Measurements from ENCODE around the gene OR2B6.

The OR2B6 gene

GRCh38 chr6:28003059-28003458, 46.0 kb downstream of the OR2B6 start:
- TF ChIP-seq, protein P1, sequence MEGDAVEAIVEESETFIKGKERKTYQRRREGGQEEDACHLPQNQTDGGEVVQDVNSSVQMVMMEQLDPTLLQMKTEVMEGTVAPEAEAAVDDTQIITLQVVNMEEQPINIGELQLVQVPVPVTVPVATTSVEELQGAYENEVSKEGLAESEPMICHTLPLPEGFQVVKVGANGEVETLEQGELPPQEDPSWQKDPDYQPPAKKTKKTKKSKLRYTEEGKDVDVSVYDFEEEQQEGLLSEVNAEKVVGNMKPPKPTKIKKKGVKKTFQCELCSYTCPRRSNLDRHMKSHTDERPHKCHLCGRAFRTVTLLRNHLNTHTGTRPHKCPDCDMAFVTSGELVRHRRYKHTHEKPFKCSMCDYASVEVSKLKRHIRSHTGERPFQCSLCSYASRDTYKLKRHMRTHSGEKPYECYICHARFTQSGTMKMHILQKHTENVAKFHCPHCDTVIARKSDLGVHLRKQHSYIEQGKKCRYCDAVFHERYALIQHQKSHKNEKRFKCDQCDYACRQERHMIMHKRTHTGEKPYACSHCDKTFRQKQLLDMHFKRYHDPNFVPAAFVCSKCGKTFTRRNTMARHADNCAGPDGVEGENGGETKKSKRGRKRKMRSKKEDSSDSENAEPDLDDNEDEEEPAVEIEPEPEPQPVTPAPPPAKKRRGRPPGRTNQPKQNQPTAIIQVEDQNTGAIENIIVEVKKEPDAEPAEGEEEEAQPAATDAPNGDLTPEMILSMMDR (IDR thresholded peaks at IDR 0.05; ENCODE audit: low read depth, low read length), result no peak
- no peak for DNase-seq (ENCODE audit: low read depth in 2 of 2)
- no peak overlapping the region for H3K4me3 ChIP-seq (replicated peaks in 1 of 2; ENCODE audit: low read depth in 2 of 2, low read length in 2 of 2)

GRCh38 chr6:28003661-28004060, 46.6 kb downstream of the OR2B6 start:
- DNase-seq (ENCODE audit: low read depth in 2 of 2), result no peak
- no peak overlapping the region for H3K4me3 ChIP-seq (replicated peaks in 1 of 2; ENCODE audit: low read depth in 2 of 2, low read length in 2 of 2)
- TF ChIP-seq, protein P1 (IDR thresholded peaks at IDR 0.05; ENCODE audit: low read depth, low read length), result no peak

DNA sequence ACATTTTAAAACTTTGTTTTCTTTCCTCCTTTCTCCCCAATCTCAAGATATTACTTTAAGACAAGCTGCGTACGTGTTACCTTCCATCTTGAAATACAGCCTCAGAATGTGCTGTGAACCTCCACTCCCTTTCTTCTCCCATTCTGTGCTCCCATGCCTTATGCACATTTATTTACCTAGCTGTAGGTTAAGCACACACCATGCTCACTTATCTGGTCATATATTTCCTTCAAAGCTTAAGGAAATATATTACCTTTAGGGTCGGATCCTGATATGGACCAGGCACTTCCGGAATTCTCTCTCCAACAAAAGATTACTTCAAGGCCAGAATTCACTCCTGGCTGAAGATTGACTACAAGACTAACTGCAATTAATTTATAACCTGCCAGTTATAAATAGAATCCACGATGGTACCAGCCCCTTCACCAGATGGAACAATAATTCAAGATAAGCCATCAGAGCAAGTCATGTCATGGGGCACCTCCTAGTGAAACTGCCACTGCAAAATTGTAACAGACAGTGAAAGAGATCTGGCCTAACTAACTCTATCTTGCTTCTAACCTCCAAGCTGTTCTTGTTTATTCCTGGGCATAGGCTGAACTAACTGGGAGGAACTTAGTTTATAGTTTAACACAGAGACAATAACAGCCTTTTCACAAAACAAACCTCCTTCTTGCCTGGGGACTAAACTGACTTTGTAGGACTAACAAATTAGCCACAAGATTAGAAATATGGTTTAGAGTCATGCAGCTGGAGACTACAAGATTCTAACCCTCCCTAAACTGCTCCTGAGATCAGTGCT, 47.5 kb downstream of the OR2B6 start:
- TF ChIP-seq, protein P1 (IDR thresholded peaks at IDR 0.05; ENCODE audit: low read depth, low read length), result no peak
- H3K4me3 ChIP-seq (replicated peaks in 1 of 2; ENCODE audit: low read depth in 2 of 2, low read length in 2 of 2), result no peak overlapping the region
- DNase-seq (ENCODE audit: low read depth in 2 of 2), result no peak

DNA sequence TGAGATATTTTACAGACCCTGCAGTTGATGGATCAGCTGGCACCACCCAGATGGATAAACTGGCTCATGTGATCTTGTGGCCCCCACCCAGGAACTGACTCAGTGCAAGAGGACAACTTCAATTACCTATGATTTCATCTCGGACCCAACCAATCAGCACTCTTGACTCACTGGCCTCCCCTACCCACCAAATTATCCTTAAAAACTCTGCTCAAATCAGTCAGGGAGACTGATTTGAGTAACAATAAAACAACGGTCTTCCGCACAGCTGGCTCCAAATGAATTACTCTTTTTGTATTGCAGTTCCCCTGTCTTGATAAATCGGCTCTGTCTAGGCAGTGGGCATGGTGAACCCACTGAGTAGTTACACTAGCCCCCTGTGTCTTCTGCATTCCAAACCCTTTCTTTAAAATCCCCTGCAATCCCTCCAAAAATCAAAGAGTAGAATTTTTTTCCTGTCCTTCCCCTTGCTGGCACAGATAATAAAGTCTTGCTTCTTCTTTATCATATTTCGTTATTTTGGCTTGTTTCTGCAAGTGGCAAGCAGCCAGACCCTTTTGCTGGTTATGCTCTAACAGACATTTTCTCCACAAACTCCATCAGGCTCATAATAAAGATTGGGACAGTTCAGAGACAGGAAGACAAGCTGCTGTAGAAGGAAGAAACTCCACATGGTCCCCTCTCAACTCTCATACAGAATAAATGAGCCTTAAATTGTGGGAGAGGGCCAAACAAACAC, 48.3 kb downstream of the OR2B6 start:
- no peak for DNase-seq (ENCODE audit: low read depth in 2 of 2)
- H3K4me3 ChIP-seq (replicated peaks in 1 of 2; ENCODE audit: low read depth in 2 of 2, low read length in 2 of 2), result no peak overlapping the region
- TF ChIP-seq, protein P1 (IDR thresholded peaks at IDR 0.05; ENCODE audit: low read depth, low read length), result no peak

DNA sequence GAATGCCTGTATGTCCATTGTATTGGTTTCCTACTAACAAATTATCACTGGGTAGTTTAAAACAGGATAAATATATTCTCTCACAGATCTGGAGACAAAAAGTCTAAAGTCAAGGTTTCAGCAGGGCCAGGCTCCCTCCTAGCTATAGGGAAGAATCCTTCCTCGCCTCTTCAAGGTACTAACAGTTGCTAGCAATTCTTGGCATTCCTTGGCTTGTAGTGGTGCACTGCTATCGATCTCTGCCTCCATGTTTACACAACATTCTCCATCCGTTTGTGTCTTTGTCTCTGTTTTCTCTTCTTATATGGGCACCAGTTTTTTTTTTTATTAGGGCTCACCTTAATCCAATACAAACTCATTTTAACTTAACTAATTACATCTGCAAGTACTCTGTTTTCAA, 48.9 kb downstream of the OR2B6 start:
- TF ChIP-seq, protein P1 (IDR thresholded peaks at IDR 0.05; ENCODE audit: low read depth, low read length), result no peak
- no peak for DNase-seq (ENCODE audit: low read depth in 2 of 2)
- H3K4me3 ChIP-seq (replicated peaks in 1 of 2; ENCODE audit: low read depth in 2 of 2, low read length in 2 of 2), result no peak overlapping the region
